MG63 (cell line): ENCODE measurements around the gene AVP. TPM values are rescaled to one million over a fixed set of nuclear protein-coding genes. Genes with fewer than 3 reads are reported as not detected.
A peak's percentile ranks its signal among the peaks of the same experiment; 100 is the strongest.
"Not testable (repeated sequence)": the region's sequence is repeated elsewhere in the genome, so short reads cannot be mapped to it uniquely, and the experiment has no call there.

ENCODE experiments used
- DNase-seq: peaks from one replicate; pipeline ENCODE4 v3.0.0-alpha.2; 2020
- H3K27me3 ChIP-seq: fragments of 250-450 bp; sonication (Bioruptor Pico); 2 replicates; pipeline ENCODE4 v1.5.1; 2020; ENCODE audit warnings: mild to moderate bottlenecking, moderate library complexity
- H3K36me3 ChIP-seq: fragments of 250-450 bp; sonication (Bioruptor Pico); 2 replicates; pipeline ENCODE4 v1.5.1; 2020; ENCODE audit warnings: mild to moderate bottlenecking, moderate library complexity
- H3K4me3 ChIP-seq: fragments of 250-450 bp; sonication (Bioruptor Pico); 2 replicates; pipeline ENCODE4 v1.5.1; 2020; ENCODE audit warnings: mild to moderate bottlenecking, moderate library complexity
- H3K9me3 ChIP-seq: fragments of 250-450 bp; sonication (Bioruptor Pico); 2 replicates; pipeline ENCODE4 v1.5.1; 2020; ENCODE audit warnings: mild to moderate bottlenecking, moderate library complexity
- total RNA-seq: library from RNA; depleted of rRNA; stranded (reverse); fragments of >200 nt; shearing (Covaris generic); gene quantifications from 2 replicates; pipeline ENCODE4 v1.2.3, GENCODE V29; 2014; ENCODE audit warnings: low replicate concordance

AVP gene
- total RNA-seq, 1 experiment from 2014 or later = not detected

DNA sequence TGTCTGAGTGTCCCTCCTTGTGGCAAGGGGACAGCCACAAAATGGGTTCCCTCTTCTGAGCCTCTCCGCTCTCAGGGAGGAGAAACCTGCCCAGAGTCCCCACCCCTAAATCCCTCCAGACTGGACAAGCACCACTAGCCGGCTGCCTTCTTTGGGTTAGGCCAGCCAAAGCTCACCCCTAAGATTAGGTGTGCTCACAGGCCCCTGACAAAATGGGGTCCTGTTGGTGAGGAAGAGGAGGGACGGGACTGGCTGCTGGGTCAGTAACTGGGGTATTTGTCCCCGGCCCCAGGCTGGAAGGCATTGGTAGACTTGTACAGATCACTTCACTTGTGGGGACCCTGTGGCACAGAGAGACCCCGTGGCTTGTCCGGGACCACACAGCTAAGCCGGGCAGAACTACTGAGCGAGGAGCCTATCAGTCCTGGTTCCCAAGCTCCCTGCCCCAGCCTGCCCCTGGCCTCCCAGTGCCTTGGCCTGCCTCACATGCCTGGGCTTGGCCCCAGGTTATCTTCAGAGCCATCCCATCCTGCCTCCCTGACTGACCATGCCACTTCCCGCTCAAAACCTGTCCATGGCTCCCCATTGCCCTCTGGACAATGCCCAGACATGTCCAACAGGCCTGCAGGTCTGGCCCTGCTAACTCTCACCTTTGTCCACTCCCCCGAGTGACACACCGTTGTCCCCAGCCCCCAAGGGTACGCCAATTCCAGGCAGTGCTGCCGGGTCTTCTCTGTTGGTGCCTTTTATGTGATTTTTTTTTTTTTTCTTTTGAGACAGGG lies 10.5 kb upstream of the AVP start:
- no peaks in the 10 kb centered on the region for H3K36me3 ChIP-seq
- no peak overlapping the region for H3K4me3 ChIP-seq
- H3K27me3 ChIP-seq = no peaks in the 10 kb centered on the region
- DNase-seq = no peak
- no peaks in the 10 kb centered on the region for H3K9me3 ChIP-seq

DNA sequence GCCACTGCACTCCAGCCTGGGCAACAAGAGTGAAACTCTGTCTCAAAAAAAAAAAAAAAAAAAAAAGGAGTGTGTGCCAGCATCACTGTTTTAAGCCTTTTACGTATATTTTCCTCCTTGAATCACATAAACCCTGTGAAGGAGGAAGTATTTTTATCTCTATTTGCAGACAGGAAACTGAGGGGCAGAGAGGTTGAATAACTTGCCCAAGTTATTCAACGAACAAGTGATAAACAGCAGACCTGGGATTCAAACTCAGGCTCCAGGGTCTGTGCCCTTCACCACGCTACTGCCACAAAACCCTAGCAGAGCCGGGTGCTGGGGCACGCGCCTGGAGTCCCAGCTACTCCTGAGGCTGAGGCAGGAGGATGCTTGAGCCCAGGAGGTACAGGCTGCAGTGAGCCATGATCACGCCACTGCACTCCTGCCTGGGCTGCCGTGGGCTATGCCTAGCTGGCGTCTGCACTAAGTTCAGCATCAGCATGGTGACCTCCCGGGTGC lies 9.4 kb upstream of the AVP start:
- no peaks in the 10 kb centered on the region for H3K36me3 ChIP-seq
- no peak for DNase-seq
- no peak overlapping the region for H3K4me3 ChIP-seq
- H3K9me3 ChIP-seq = no peaks in the 10 kb centered on the region
- no peaks in the 10 kb centered on the region for H3K27me3 ChIP-seq

- no peak overlapping the region for H3K4me3 ChIP-seq
- H3K9me3 ChIP-seq = no peaks in the 10 kb centered on the region
- DNase-seq = no peak
- no peaks in the 10 kb centered on the region for H3K27me3 ChIP-seq
- H3K36me3 ChIP-seq = no peaks in the 10 kb centered on the region
These were observed 8.3 kb upstream of the AVP start for GRCh38 chr20:3092611-3093379.

- no peak for DNase-seq
- Histone ChIP-seq H3K4me3 (no peak overlapping the region), H3K9me3 (no peaks in the 10 kb centered on the region), H3K27me3 (no peaks in the 10 kb centered on the region), H3K36me3 (no peaks in the 10 kb centered on the region)
These were observed 6.0 kb upstream of the AVP start for GRCh38 chr20:3090565-3090964.

DNA sequence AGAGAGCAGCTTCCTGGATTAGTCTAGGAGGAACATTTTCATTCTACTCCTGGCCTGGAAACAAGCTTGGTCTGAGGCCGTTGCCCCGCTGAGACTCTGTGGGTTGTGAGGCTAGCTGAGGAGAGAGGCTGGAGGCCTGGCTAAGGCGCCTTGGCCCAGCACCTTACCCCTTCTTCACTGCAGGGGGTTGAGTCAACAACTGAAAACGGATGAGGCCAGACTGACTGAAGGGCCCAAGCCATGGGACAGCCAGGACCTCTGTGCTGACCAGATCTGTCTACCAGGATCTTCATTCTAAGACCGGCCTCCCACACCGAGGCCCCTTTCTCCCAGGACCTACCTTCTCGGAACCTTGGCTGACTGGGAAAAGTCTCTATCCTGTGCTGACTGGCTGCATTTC lies 3.5 kb upstream of the AVP start:
- no peak for DNase-seq
- no peak overlapping the region for H3K4me3 ChIP-seq
- H3K36me3 ChIP-seq = no peaks in the 10 kb centered on the region
- no peaks in the 10 kb centered on the region for H3K27me3 ChIP-seq
- no peaks in the 10 kb centered on the region for H3K9me3 ChIP-seq

DNA sequence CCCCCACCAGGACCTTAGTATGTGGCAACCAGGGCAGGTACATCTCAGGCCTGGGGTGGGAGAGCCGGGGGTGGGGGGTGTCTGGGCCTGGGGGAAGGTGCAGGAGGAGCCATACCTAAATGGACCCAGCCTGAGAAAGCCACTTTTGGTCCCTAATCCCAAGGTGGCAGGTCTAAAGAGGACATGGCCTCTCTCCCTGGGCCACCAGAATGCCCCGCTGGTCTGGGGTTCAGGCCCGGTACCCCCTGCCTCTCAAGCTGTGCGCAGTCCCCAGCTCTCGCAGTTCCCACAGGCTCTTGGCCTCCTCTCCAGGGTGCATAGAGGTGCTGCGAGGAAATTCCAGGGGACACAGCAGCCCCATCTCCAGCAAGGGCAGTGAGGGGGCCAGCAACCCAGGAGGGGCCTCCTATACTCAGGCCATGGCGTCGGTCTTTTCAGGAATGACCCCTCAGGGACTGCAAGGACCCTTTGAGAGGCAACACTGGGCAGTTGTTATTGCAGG lies 1.1 kb upstream of the AVP start:
- Histone ChIP-seq H3K27me3 (no peaks in the 10 kb centered on the region), H3K4me3 (no peak overlapping the region), H3K9me3 (no peaks in the 10 kb centered on the region), H3K36me3 (no peaks in the 10 kb centered on the region)
- no peak for DNase-seq

GRCh38 chr20:3084986-3085360 lies 449 bp upstream of the AVP start:
- no peak overlapping the region for H3K4me3 ChIP-seq
- no peaks in the 10 kb centered on the region for H3K36me3 ChIP-seq
- H3K27me3 ChIP-seq = no peaks in the 10 kb centered on the region
- H3K9me3 ChIP-seq = no peaks in the 10 kb centered on the region
- DNase-seq = no peak

- H3K36me3 ChIP-seq = no peaks in the 10 kb centered on the region
- H3K4me3 ChIP-seq = no peak overlapping the region
- no peak for DNase-seq
- no peaks in the 10 kb centered on the region for H3K9me3 ChIP-seq
- no peaks in the 10 kb centered on the region for H3K27me3 ChIP-seq
These were observed 1.3 kb downstream of the AVP start for GRCh38 chr20:3082955-3083952.

- no peak for DNase-seq
- Histone ChIP-seq H3K27me3 (no peaks in the 10 kb centered on the region), H3K36me3 (no peaks in the 10 kb centered on the region), H3K9me3 (no peaks in the 10 kb centered on the region), H3K4me3 (no peak overlapping the region)
These were observed 2.1 kb downstream of the AVP start for GRCh38 chr20:3082306-3082951.

- H3K36me3 ChIP-seq = no peaks in the 10 kb centered on the region
- H3K9me3 ChIP-seq = no peaks in the 10 kb centered on the region
- H3K4me3 ChIP-seq = no peak overlapping the region
- H3K27me3 ChIP-seq = no peaks in the 10 kb centered on the region
- no peak for DNase-seq
These were observed 2.9 kb downstream of the AVP start for GRCh38 chr20:3081641-3082040.

- Histone ChIP-seq H3K27me3 (no peaks in the 10 kb centered on the region), H3K36me3 (no peaks in the 10 kb centered on the region), H3K4me3 (no peak overlapping the region), H3K9me3 (no peaks in the 10 kb centered on the region)
- DNase-seq = peak; percentile 90
These were observed 3.6 kb downstream of the AVP start for GRCh38 chr20:3080939-3081388.

- Histone ChIP-seq H3K4me3 (no peak overlapping the region), H3K27me3 (no peaks in the 10 kb centered on the region), H3K9me3 (no peaks in the 10 kb centered on the region), H3K36me3 (no peaks in the 10 kb centered on the region)
- no peak for DNase-seq
These were observed 6.8 kb downstream of the AVP start for GRCh38 chr20:3077618-3078134.

- H3K36me3 ChIP-seq, H3K27me3 ChIP-seq, H3K9me3 ChIP-seq, DNase-seq, H3K4me3 ChIP-seq: not testable (repeated sequence)
These were observed 9.2 kb downstream of the AVP start for GRCh38 chr20:3075315-3075714.

DNA sequence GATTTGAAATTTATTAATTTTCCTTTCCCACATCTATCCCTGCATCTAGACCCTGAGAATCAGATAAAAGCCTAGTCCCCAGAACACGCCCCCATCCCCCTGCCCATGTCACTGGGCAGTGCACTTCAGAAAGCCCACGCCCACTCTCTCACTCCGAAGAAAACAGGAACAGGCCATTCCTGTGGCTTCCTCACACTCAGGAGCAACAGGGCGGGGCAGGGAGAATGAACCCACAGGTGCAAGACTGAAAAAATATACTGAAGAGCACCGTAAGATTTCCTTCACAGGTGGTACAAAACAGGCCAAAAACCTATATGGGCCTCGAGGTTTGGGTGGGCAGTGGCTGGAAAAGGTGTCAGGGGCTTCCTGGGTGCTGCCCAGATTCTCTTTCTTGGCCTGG lies 9.7 kb downstream of the AVP start:
- DNase-seq = no peak
- no peak overlapping the region for H3K4me3 ChIP-seq
- no peaks in the 10 kb centered on the region for H3K27me3 ChIP-seq
- no peaks in the 10 kb centered on the region for H3K9me3 ChIP-seq
- no peaks in the 10 kb centered on the region for H3K36me3 ChIP-seq

- H3K4me3 ChIP-seq, H3K36me3 ChIP-seq, DNase-seq, H3K27me3 ChIP-seq, H3K9me3 ChIP-seq: not testable (repeated sequence)
These were observed 11.3 kb downstream of the AVP start for GRCh38 chr20:3073251-3073643.
